Hematopoietic multipotent progenitor cell treated with erythropoietin and hydrocortisone succinate and interleukin-3 and kit ligand, for 8 days (in vitro differentiated cells): ENCODE measurements around the gene ALK.

Source experiments
- DNase-seq: peaks from one replicate; pipeline ENCODE4 v3.0.0-alpha.2; 2015

The ALK gene

DNA sequence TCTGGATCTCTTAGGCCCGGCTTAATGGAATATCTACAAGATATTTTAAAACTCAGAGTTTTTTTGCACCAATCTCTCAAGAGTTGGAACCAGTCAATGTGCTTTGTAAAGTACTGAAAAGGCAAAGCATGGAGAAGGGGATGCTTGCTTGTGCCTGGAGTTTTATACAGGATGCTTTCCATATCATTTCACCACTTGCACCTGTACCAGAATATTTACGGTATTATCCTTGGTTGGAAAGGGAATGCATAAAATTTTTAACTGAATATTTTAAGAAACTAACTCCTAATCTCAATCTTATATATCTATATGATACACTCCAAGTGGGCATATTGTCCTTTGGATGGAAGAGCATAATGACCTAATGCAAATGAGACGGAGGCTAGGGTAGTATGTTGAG, 487.5 kb downstream of the ALK start:
- no peak for DNase-seq

GRCh38 chr2:29433128-29433527, 488.3 kb downstream of the ALK start:
- no peak for DNase-seq

- DNase-seq = no peak
Measured at GRCh38 chr2:29431485-29431884, 489.9 kb downstream of the ALK start.

DNA sequence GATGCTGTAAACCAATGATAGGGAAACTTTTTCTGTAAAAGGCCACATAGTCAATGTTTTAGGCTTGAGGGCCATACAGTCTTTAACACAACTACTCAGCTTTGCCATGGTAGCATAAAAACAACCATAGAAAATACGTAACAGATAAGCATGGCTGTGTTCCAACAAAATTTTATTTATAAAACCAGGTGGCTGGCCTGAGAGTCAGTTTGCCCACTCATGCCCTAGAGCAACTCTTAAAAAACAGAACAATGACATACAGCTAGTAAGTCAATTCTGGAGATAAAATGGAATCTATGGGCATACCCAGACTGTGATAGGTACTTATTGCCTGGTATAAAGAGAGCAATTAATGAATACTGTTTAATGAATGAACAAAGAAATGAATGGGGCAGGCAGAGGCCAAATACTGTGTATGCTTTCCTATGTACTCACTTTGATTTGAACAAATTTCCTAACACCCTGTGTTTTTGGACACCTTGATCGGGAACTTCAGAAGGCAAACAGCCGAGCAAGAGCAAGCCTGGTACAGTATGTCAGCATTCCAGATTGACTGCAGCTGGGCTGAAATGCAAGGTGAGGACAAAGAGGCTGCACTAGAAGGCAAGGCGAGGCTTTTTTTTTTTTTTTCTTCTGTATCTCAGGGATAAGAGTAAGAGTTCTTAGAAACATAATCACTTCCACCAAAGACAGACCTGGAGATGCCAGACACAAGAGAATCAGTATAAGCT, 490.8 kb downstream of the ALK start:
- DNase-seq = no peak

DNA sequence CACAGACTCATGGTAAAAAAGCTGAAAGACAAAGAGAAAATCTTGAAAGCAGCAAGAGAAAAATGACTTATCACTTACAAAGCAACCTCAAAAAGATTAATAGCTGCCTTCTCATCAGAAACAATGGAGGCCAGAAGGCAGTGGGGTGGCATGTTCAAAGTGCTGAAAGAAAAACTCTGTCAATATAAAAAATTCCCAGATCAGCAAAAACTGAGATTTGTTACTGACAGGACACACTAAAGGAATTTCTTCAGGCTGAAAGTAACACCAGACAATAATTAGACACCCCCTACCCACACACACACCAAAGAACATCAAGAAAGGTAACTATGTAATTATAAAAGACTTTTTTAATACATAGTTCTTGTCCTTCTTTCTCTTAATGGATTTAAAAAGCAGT, 495.0 kb downstream of the ALK start:
- no peak for DNase-seq

GRCh38 chr2:29425866-29426265, 495.5 kb downstream of the ALK start:
- DNase-seq = no peak

DNA sequence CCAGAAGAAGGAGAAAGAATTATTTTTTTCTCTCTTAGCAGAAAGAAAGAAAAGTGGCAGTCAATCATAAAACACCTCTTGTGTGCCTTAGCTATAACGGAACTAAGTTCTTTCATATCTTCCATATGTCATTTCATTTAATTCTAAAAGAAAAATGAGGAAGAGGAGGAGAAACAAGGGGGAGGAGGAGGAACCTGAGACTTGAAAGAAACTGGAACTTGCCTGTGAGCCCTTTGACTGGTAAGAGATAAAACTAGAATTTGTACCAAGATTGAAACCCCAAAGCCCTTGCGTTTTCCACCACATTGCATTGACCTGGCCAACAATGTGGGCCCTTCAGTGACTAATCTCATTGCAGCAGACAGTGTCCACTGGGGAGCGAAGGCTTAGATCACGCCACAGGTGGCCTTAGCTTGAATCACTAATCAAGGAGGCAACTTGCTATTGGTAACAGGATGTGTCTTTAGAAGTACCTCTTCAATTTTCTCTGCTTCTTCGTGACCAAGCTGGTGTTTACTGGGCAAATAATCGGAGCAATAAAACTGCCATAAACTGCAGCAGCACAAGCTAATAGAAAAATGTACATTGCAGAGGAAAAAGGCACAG, 498.2 kb downstream of the ALK start:
- no peak for DNase-seq

- DNase-seq = no peak
Measured at GRCh38 chr2:29420999-29421782, 500.2 kb downstream of the ALK start.

GRCh38 chr2:29420464-29420863, 500.9 kb downstream of the ALK start:
- DNase-seq = no peak

GRCh38 chr2:29417630-29418029, 503.8 kb downstream of the ALK start:
- no peak for DNase-seq

DNA sequence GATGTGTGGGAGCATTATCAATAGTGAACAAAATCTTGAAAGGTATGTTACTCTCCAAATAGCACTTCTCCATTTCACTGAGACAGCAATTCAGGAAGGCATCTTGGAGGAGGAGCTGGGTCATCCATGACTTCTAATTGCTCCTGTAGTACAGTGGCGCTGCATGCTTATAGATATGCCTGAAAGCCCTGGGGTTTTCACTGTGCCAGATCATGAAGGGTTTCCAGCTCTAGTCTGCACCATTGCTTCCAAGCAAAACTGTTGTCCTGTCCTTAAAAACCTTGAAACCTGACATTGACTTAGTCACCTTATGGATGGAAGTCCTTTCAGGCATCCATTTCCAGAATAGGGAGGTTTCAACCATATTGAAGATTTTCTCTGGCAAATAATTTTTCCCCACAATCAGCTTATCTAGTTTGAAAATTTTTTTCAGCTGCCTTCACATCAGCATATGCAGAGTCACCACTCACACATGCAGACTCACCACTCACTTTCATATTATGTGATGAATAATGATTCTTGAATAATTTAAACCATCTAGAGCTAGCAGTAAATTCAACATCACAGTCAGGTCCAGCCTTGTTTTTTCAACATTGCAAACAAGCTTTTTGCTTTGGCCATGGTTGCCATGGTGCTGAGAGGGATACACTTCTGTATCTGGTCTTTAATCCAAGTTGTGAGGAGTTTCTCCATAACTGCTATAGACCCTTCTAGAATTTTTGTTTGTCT, 509.0 kb downstream of the ALK start:
- DNase-seq = no peak

GRCh38 chr2:29405707-29406106, 515.7 kb downstream of the ALK start:
- no peak for DNase-seq

- no peak for DNase-seq
Measured at GRCh38 chr2:29405266-29405665, 516.1 kb downstream of the ALK start.

DNA sequence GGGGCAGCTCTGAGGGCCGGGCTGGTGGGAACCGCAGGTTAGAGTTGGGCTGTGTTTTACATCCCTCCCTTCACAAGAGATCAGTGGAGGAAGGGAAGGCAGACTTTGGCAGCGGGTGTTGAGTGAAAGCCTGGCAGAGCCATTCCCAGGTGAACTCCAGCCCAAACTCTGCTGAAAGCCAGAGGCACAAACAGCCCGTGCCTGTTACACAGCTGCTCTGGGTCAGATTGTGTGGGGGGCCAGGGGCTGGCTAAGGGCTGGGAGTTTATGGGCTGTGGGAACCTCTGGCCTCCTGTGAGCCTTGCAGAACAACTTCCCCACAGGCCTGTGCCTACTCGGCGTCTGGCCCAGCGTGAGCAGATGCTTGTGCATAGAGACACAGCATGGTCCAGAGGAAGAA, 519.4 kb downstream of the ALK start:
- no peak for DNase-seq

GRCh38 chr2:29400930-29401653, 520.3 kb downstream of the ALK start:
- no peak for DNase-seq

DNA sequence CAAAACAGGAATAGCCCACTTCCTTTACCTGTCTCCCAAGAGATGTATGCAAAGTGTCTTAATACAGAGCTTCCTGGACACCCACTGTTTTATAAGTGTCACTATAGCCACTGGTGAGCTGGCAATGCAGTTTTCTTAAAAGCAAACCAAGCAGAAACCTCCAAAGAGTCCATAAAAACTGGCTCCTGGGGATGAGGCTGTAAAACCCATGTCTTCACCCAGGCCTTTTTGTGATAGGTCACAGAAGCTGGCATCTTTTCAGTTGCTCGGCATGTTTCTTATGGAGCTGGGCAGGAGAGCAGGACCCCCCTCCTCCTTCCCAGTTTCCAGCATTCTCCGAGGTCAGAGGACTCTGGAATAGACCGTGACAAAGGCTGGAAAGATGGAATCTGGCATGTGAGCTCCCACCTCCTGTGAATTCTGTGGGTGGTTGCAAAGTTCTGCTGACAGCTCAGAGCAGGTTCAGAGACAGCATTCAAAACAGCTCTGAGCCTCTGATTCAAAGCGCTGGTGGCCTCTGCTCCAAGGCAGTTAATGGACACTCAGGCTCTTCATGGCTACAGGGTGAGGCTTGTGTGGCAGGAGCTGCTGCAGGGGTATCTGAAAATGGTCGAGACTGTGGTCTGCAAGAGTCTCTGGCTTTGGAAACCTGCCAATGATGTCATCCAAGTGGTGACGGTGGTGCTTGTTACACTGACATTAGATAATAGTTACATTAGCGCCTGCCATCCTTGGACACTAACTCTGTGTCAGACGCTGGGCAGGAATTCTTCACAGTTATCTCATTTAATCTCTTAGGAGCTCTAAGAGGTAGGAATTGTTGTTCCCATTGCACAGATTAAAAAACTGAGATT, 522.8 kb downstream of the ALK start:
- DNase-seq = no peak

DNA sequence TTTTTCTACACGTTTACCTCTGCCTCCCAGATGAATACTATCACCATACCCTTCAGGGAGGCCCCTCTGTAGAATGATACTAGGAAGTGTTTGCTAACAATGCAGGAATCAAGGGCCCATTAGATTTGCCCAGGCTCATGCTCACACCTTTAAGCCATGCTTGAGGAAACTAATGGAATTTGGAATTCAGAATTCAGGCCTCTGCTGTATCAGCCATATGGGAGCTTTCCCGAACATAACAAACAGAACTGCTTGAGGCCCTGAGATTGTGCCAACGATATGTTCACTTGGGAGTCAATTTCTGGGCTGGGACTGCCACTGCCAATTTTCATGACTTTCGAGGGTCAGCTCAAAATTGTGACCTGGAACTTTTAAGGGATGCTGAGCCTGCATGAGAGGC, 523.7 kb downstream of the ALK start:
- DNase-seq = no peak

DNA sequence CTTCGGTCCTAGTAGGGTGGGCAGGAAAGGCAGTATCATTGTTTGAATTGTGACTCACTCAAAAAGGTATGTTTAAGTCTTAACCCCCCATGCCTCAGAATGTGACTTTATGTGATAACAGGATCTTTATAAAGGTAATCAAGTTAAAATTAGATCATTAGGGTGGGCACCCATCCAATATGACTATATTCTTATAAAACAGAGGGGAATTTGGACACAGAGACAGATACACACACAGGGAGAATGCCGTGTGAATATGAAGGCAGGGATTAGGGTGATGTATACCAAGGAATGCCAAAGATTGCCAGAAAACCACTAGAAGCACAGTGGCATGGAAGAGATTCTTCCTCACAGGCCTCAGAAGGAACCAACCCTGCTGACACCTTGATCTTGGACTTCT, 524.3 kb downstream of the ALK start:
- no peak for DNase-seq

- no peak for DNase-seq
Measured at GRCh38 chr2:29394981-29395350, 526.4 kb downstream of the ALK start.

- no peak for DNase-seq
Measured at GRCh38 chr2:29394311-29394980, 526.9 kb downstream of the ALK start.

DNA sequence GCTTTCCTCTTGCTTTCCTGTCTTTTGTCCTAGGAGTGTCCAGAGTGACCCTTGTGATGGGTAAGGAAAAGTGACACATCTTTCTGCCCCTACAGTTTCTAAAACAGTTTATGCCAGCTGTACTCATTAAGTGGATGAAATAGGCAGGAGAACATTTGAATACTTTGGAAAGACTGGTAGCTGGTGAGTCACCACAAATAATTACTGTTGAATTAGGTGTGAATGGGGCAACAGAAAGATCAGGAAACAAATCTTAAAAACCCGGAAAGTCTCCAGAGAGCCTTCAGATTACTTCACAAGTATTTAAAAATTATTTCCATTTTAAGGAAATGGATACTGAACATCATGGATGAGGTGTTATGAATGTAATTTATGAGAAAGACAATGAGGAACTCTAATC, 527.7 kb downstream of the ALK start:
- no peak for DNase-seq
